ENCODE data around the gene KIR3DL2.
"Not testable (repeated sequence)": the region's sequence is repeated elsewhere in the genome, so short reads cannot be mapped to it uniquely, and the experiment has no call there.

Gene KIR3DL2

DNA sequence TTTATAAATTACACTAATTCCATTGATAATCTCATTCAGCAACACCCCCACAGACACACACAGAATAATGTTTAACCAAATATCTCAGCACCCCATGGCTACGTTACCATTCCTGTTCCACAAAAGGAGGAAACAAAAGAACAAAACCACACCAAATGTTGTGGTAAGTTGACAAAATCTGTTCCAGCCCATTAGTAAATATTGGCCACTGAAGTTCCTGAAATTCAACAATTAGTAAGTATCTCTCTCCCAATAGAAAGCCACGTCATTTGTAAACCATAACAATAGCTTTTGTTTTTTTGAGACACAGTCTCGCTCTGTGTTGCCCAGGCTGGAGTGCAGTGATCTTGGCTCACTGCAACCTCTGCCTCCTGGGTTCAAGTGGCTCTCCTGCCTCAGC, 21.5 kb downstream of the KIR3DL2 start:
- DNase-seq (ENCODE audit: low read depth in 2 of 2) = no peak

DNA sequence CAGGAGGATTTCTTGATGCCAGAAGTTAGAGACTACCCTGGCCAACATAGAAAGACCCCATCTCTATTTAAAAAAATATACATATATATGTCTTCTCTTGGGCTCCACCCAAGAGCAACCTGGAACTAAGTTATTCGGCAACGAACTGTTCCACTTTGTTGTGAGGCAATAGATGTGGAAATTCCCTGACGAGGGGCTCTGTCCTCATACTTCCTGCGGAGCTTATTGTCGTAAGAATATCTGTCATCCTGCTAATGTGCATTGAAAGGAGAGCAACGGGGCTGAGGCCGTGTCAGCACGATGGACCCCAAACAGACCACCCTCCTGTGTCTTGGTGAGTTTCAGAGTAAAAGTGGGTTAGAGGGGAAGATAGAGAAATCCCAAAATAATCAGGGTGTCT, 23.7 kb downstream of the KIR3DL2 start, which contains the start of gene FCAR:
TSS of gene FCAR (plus strand) at position 246 of the 400 bp plus-strand sequence. CDS start at position 301, 55 bp downstream.
- DNase-seq (ENCODE audit: low read depth in 2 of 2) = no peak

DNA sequence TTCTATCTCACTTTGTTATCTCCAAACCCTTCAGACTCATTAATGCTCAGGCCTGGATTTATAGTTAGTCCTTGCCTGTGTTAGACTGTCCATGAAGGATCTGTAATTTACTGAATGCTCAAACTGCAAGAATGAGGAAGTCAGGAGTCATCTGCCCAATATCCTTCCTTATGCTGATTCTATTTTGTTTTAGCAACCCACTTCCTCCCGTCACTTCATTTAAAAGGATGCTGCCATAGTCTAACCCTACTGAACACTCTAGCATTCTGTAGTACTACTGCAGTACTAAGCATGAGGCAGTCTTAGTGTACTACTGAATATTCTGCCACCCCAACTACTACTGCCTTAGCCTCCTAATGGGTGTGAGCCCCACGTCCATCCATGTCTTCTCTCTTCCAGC, 25.3 kb downstream of the KIR3DL2 start:
- no peak for DNase-seq (ENCODE audit: low read depth in 2 of 2)

DNA sequence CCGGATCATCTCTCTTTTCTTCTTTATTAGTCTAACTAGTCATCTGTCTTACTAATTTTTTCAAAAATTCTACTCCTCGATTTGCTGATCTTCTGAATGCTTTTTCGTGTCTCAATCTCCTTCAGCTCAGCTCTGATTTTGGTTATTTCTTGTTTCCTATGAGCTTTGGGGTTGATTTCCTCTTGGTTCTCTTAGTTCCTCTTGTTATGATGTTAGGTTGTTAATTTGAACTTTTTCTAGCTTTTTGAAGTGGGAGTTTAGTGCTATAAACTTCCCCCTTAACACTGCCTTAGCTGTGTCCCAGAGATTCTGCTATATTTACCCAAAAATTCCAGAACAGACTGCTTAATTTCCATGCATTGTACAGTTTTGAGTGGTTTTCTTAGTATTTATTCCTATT, 27.2 kb downstream of the KIR3DL2 start:
- no peak for DNase-seq (ENCODE audit: low read depth in 2 of 2)

DNA sequence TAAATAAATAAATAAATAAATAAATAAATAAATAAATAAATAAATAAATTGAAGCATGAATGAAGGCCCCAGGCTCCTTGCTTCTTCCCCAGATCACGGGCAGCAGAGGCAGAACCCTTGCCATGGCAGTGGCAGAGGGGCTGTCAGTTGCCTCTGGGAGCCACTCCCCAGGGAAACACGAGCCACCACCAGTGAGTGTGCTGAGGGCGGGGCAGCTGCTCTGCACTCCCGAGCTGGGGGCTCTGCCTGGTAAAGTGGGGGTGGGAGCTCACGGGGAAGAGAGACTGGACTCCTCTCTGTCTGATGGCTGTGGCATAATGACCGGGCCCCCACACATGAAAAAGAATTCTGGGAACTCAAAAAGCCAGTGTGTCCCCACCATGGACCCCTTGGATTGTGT, 31.6 kb downstream of the KIR3DL2 start:
- DNase-seq (ENCODE audit: low read depth in 2 of 2) = no peak

DNA sequence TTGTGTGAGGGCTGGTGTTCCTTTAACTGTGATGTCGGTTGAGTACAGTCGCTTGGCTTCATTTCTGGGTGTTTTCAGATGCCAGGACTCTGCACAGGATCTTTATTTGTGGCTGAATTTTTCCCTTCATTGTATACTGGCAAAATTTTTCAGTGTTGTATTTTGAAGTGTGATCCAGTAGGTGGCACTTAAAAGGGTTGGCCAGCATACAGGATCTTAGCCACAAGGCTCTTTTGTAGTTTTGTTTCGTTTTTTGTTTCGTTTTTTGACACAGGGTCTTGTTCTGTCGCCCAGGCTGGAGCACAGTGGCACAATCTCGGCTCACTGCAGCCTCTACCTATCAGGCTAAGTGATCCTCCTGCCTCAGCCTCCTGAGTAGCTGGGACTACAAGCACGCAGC, 32.5 kb downstream of the KIR3DL2 start:
- DNase-seq (ENCODE audit: low read depth in 2 of 2) = no peak

- no peak for DNase-seq (ENCODE audit: low read depth in 2 of 2)
Observed at GRCh38 chr19:54883228-54883627, 33.0 kb downstream of the KIR3DL2 start.

GRCh38 chr19:54888239-54888638, 38.0 kb downstream of the KIR3DL2 start:
- no peak for DNase-seq (ENCODE audit: low read depth in 2 of 2)

- DNase-seq (ENCODE audit: low read depth in 2 of 2) = no peak
Observed at GRCh38 chr19:54889566-54889965, 39.3 kb downstream of the KIR3DL2 start.

DNA sequence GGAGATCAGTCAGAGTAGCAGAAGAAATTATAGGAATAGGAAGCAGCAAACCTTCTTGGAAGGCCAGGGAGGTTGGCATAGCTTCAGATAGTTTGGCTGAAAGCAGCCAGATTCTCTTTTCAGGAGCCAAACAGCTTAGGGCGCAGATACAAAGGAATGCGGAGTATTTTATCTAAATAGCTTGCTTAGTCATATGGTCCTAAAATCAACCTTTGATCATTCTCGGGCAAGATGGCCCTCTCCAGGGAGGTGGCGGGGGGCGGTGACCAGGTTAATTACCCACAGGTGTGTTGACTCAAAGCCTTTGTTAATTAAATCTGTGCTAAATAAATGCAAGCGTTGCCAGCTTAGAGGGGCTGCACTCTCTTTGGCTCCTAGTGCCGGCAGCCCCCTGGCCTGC, 43.2 kb downstream of the KIR3DL2 start:
- no peak for DNase-seq (ENCODE audit: low read depth in 2 of 2)

DNA sequence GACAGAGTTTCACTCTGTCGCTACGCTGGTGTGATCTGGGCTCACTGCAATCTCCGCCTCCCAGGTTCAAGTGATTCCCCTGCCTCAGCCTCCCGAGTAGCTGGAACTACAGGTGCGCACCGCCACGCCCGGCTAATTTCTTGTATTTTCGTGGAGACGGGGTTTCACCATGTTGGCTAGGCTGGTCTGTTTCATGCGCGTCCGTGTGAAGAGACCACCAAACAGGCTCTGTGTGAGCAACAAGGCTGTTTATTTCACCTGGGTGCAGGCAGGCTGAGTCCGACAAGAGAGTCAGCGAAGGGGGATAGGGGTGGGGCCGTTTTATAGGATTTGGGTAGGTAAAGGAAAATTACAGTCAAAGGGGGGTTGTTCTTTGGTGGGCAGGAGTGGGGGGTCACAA, 43.9 kb downstream of the KIR3DL2 start:
- DNase-seq (ENCODE audit: low read depth in 2 of 2) = not testable (repeated sequence)

DNA sequence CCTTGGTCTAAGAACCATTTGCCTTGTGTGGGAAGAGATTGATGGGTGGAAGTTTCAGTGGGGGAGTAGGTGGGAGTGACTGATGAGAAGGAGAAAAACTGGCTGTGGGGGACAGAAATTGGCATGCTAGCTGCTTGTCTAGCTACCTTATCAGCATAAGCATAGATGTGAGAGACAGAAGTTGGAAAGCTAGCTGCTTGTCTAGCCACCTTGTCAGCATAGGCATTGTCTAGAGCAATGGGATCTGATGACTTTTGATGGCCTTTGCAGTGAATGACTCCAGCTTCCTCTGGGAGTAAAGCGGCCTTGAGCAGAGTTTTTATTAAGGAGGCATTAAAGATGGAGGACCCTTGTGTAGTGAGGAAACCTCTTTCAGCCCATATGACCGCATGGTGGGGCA, 45.8 kb downstream of the KIR3DL2 start:
- no peak for DNase-seq (ENCODE audit: low read depth in 2 of 2)

GRCh38 chr19:54898685-54899084, 48.4 kb downstream of the KIR3DL2 start:
- not testable (repeated sequence) for DNase-seq (ENCODE audit: low read depth in 2 of 2)

- DNase-seq (ENCODE audit: low read depth in 2 of 2) = not testable (repeated sequence)
Observed at GRCh38 chr19:54899646-54900045, 49.4 kb downstream of the KIR3DL2 start.

- DNase-seq (ENCODE audit: low read depth in 2 of 2) = not testable (repeated sequence)
Observed at GRCh38 chr19:54901153-54901552, 50.9 kb downstream of the KIR3DL2 start.

DNA sequence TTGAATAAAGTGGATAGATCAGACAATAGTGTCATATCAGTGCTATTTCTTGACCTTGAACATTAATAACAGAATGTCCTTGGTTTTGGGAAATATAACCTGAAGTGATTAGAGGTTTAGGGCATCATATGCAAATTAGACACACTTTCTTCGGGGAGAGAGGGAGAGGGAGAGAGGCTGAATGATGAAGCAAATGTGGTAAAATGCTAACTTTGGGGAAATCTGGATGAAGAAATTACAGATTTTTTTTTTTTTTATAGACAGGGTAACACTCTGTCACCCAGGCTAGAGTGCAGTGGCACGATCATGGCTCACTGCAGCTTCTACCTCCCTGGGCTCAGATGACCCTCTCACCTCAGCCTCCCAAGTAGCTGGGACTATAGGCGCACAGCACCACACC, 51.8 kb downstream of the KIR3DL2 start:
- no peak for DNase-seq (ENCODE audit: low read depth in 2 of 2)

- DNase-seq (ENCODE audit: low read depth in 2 of 2) = no peak
Observed at GRCh38 chr19:54903303-54903702, 53.1 kb downstream of the KIR3DL2 start.

- DNase-seq (ENCODE audit: low read depth in 2 of 2) = not testable (repeated sequence)
Observed at GRCh38 chr19:54904261-54904660, 54.0 kb downstream of the KIR3DL2 start.

DNA sequence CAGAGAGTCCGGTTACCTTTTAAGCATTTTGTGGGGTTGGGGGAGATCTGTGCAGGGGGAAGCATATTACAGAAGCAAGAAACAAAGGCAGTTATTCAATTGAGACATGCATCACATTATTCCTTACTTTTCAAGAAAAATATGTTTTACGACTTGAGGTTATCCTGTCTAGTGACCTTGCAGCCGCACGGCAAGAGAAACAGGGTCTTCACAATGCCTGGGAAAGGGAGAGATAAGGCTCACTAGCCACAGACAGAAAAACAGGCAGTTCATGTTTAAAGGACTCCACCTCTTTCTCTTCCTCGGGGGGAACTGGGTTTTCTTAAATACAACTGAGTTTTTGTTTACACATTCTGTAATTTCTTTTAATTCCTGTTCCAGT, 55.2 kb downstream of the KIR3DL2 start:
- DNase-seq (ENCODE audit: low read depth in 2 of 2) = no peak

GRCh38 chr19:54905803-54906511, 55.7 kb downstream of the KIR3DL2 start, which contains the start of gene NCR1:
TSS of gene NCR1 (plus strand) at chr19:54906148. CDS start at chr19:54906188, 40 bp downstream.
- peak; percentile 35 to 46 for DNase-seq (ENCODE audit: low read depth in 2 of 2)

GRCh38 chr19:54906819-54907218, 56.6 kb downstream of the KIR3DL2 start:
- no peak for DNase-seq (ENCODE audit: low read depth in 2 of 2)

DNA sequence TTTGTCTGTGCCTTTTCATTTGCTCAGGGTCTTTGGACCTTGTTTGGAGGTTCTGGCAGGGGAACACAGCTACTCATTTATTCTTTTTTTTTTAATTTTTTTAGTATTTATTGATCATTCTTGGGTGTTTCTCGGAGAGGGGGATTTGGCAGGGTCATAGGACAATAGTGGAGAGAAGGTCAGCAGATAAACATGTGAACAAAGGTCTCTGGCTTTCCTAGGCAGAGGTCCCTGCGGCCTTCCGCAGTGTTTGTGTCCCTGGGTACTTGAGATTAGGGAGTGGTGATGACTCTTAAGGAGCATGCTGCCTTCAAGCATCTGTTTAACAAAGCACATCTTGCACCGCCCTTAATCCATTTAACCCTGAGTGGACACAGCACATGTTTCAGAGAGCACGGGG, 57.7 kb downstream of the KIR3DL2 start:
- DNase-seq (ENCODE audit: low read depth in 2 of 2) = not testable (repeated sequence)

Measured in stimulated activated CD8-positive, alpha-beta memory T cell treated with anti-CD3 and anti-CD28 coated beads, Interleukin-7, amount 100 ng/mL, for 4 hours (primary cell).